ENCODE results near the gene NHP2.

- TF ChIP-seq CTCF (IDR thresholded peaks at IDR 0.05) (no peak), POLR2A (IDR thresholded peaks at IDR 0.05) (no peak)
Observed at GRCh38 chr5:178160176-178160575, 6.5 kb upstream of the NHP2 start.

Data from esophagus squamous epithelium (tissue), 4 donors.